Measurements from ENCODE around the gene PARVB. TPM values are rescaled to one million over a fixed set of nuclear protein-coding genes. Genes with fewer than 3 reads are reported as not detected.
A peak's percentile ranks its signal among the peaks of the same experiment; 100 is the strongest.

Gene PARVB
- total and polyA plus RNA-seq, 11 donors: 54.9 to 172 (median 95.8) TPM

GRCh38 chr22:44112191-44112590, 88.1 kb downstream of the PARVB start:
- intact Hi-C loops (cut with DNase I): no loop called here
- WGBS, 4 donors: 76 to 81% (median 79%) methylated on average over 11 of the region's 11 CpGs
- Histone ChIP-seq H3K27me3 (no peaks in the 10 kb centered on the region), H3K4me3 (no peak overlapping the region), H3K36me3 (no peaks in the 10 kb centered on the region), H3K27ac (peak overlapping the region in 2 of 12 donors; percentile 38 to 56), H3K9me3 (no peaks in the 10 kb centered on the region), H3K4me1 (peaks cover 0 to 39% (median 14%) of the 10 kb centered on the region in 12 donors)
- DNase-seq (peak in 2 of 5 donors; percentile 28 to 40), ATAC-seq (peak; percentile 35 to 45 (median 42))
- TF ChIP-seq, protein P1, sequence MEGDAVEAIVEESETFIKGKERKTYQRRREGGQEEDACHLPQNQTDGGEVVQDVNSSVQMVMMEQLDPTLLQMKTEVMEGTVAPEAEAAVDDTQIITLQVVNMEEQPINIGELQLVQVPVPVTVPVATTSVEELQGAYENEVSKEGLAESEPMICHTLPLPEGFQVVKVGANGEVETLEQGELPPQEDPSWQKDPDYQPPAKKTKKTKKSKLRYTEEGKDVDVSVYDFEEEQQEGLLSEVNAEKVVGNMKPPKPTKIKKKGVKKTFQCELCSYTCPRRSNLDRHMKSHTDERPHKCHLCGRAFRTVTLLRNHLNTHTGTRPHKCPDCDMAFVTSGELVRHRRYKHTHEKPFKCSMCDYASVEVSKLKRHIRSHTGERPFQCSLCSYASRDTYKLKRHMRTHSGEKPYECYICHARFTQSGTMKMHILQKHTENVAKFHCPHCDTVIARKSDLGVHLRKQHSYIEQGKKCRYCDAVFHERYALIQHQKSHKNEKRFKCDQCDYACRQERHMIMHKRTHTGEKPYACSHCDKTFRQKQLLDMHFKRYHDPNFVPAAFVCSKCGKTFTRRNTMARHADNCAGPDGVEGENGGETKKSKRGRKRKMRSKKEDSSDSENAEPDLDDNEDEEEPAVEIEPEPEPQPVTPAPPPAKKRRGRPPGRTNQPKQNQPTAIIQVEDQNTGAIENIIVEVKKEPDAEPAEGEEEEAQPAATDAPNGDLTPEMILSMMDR (IDR thresholded peaks at IDR 0.05): no peak
- TF ChIP-seq POLR2A (IDR thresholded peaks at IDR 0.05): no peak

DNA sequence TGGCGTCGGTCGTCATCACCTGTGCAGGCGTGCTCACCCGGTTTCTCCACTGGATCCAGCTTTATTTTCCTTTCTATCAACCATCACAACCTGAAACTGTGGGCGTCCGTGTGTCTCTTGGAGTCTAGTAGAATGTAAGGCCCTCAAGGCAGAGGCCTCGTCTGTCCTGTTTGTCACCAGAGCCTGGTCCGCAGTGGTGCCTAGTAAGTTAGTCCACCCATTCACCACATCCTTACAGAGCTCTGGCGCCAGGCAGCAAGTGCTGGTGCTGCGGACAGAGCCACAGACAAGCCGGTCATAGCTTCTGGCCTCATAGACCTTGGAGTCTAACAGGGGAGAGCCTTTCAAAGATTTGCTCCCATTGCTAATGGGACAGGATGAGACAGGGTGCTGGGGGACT, 92.2 kb downstream of the PARVB start:
- intact Hi-C loops (cut with DNase I): no loop called here

DNA sequence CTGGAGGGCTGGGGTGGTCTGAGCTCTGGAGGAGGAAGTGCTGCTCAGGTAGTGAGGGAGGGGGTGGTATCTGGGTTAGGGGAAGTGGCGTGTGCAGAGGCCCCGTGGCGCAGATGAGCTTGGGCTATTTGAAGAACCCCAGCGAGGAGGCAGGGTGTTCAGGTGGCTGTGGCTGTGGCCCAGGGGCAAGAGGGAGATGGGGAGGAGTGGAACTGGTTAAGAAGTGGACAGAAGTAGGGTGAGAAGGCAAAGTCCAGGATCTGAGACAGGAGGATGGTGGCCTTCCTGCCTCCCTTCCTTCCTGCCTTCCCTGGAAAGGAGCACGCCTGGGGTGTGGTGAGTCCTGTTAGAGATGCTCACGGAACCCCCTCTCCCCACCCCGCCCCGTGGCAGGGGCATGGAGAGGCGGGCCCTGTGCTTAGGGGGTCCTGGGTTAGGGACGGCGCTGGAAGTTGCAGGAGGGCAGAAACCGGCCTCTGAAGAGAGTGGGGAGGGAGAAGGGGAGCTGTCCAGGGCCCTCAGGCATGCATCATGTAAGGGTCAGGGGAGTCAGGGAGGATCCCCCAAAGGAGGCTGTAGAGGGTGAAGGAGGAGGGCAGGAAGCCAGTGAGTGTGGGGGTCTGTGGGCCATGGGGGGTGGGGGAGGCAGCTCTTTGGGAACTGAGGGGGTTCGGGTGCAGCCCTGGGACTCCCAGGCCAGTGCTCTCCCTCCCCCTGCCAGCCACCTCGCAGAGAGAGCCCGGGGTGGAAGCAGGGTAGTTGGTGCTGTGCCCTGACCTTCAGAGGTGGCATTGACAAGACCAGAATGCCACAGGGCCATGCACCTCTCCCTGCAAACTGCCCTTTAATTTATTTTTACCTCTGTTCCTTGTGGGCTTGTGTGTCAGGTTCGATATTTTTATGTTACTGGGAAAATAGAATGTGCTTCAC, 92.9 kb downstream of the PARVB start:
- Histone ChIP-seq H3K27ac (peak overlapping the region in 8 of 12 donors; percentile 17 to 70 (median 51)), H3K4me1 (peaks cover 0 to 33% (median 6%) of the 10 kb centered on the region in 12 donors), H3K4me3 (no peak overlapping the region), H3K27me3 (no peaks in the 10 kb centered on the region), H3K9me3 (peaks cover 0 to 15% (median 0%) of the 10 kb centered on the region in 12 donors), H3K36me3 (peaks cover 0 to 37% (median 17%) of the 10 kb centered on the region in 9 donors)
- ATAC-seq: peak; percentile 64 to 95 (median 89)
- intact Hi-C loops (cut with DNase I): no loop called here
- TF ChIP-seq, protein P1 (IDR thresholded peaks at IDR 0.05): no peak
- no peak for TF ChIP-seq POLR2A (IDR thresholded peaks at IDR 0.05)
- DNase-seq: peak; percentile 36 to 76 (median 59)
- WGBS, 4 donors: 66 to 79% (median 74%) methylated on average over 9 to 16 of the region's 16 CpGs

More for the DNA sequence above, 92.2 kb downstream of the PARVB start:
- Histone ChIP-seq H3K4me3 (no peak overlapping the region), H3K27ac (peak overlapping the region in 4 of 12 donors; percentile 19 to 70 (median 52)), H3K36me3 (peaks cover 0 to 31% (median 17%) of the 10 kb centered on the region in 9 donors), H3K4me1 (peaks cover 0 to 36% (median 6%) of the 10 kb centered on the region in 12 donors), H3K9me3 (peaks cover 0 to 9% (median 0%) of the 10 kb centered on the region in 12 donors), H3K27me3 (no peaks in the 10 kb centered on the region)
- 92 to 95% (median 95%) methylated on average over 12 of the region's 12 CpGs for WGBS, 4 donors
- peak in 3 of 5 donors; percentile 15 to 26 (median 16) for DNase-seq
- TF ChIP-seq, protein P1 (IDR thresholded peaks at IDR 0.05): no peak
- TF ChIP-seq POLR2A (IDR thresholded peaks at IDR 0.05): no peak
- peak in 2 of 4 donors; percentile 6 to 17 for ATAC-seq

DNA sequence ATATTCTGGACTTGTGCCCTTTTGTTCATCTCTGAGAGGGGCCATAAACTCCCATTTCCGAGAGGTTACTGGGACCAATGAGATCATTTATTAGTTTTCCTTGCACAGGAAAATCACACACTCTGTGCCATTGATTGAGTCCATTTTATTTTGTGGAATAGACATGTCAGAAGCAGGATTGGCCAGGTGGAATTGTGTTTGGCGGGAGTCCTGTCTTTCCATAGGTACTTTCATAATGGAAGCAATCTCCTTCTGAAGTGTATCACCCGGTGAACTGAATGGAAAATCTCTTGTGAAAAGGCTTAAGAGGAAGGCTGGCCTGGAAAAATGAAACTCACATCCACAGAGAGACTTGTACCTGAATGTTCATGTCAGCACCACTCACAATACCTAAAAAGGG, 93.6 kb downstream of the PARVB start:
- Histone ChIP-seq H3K9me3 (peaks cover 0 to 15% (median 0%) of the 10 kb centered on the region in 12 donors), H3K4me3 (no peak overlapping the region), H3K36me3 (peaks cover 0 to 42% (median 17%) of the 10 kb centered on the region in 9 donors), H3K27me3 (no peaks in the 10 kb centered on the region), H3K4me1 (peaks cover 0 to 28% (median 6%) of the 10 kb centered on the region in 12 donors), H3K27ac (peak overlapping the region in 7 of 12 donors; percentile 17 to 70 (median 56))
- intact Hi-C loops (cut with DNase I): no loop called here
- ATAC-seq: peak in 1 of 4 donors; percentile 32
- WGBS, 4 donors: 54 to 73% (median 61%) methylated on average over 3 of the region's 3 CpGs
- no peak for DNase-seq
- TF ChIP-seq POLR2A (IDR thresholded peaks at IDR 0.05): no peak
- TF ChIP-seq, protein P1 (IDR thresholded peaks at IDR 0.05): no peak
